NCI-H146 treated with DMSO at 0.1 percent for 48 hours (cell line): Measurements from ENCODE around the gene AP5M1.
"Not testable (repeated sequence)": the region's sequence is repeated elsewhere in the genome, so short reads cannot be mapped to it uniquely, and the experiment has no call there.

Experiments used
- DNase-seq: peaks from one replicate; lab custom pipeline; 2025; ENCODE audit not compliant: unreplicated experiment; lab: John Stamatoyannopoulos, UW

Gene AP5M1

GRCh38 chr14:57290751-57291150 lies 22.0 kb downstream of the AP5M1 start:
- DNase-seq = no peak

GRCh38 chr14:57291692-57292647 lies 23.2 kb downstream of the AP5M1 start:
- DNase-seq = no peak

GRCh38 chr14:57293866-57294837 lies 25.4 kb downstream of the AP5M1 start:
- no peak for DNase-seq

GRCh38 chr14:57295239-57295638 lies 26.5 kb downstream of the AP5M1 start:
- DNase-seq = no peak

- no peak for DNase-seq
Observed at GRCh38 chr14:57297852-57298251, 29.1 kb downstream of the AP5M1 start.

- no peak for DNase-seq
Observed at GRCh38 chr14:57299511-57299910, 30.7 kb downstream of the AP5M1 start.

GRCh38 chr14:57302883-57303282 lies 34.1 kb downstream of the AP5M1 start:
- DNase-seq = no peak

GRCh38 chr14:57314396-57315089 lies 45.8 kb downstream of the AP5M1 start:
- no peak for DNase-seq

- DNase-seq = peak; percentile 44
Observed at GRCh38 chr14:57317248-57317833, 48.6 kb downstream of the AP5M1 start.

GRCh38 chr14:57319636-57320192 lies 50.9 kb downstream of the AP5M1 start:
- DNase-seq = no peak

GRCh38 chr14:57323721-57324120 lies 55.0 kb downstream of the AP5M1 start:
- DNase-seq = no peak

GRCh38 chr14:57326253-57326652 lies 57.5 kb downstream of the AP5M1 start:
- DNase-seq = no peak

GRCh38 chr14:57329833-57330232 lies 61.1 kb downstream of the AP5M1 start:
- DNase-seq = no peak

- DNase-seq = not testable (repeated sequence)
Observed at GRCh38 chr14:57332475-57332874, 63.7 kb downstream of the AP5M1 start.

- DNase-seq = not testable (repeated sequence)
Observed at GRCh38 chr14:57333726-57334125, 65.0 kb downstream of the AP5M1 start.

GRCh38 chr14:57343545-57344297 lies 75.0 kb downstream of the AP5M1 start:
- not testable (repeated sequence) for DNase-seq

- peak; percentile 47 for DNase-seq
Observed at GRCh38 chr14:57345106-57345505, 76.3 kb downstream of the AP5M1 start.

- DNase-seq = peak; percentile 15
Observed at GRCh38 chr14:57346741-57347140, 78.0 kb downstream of the AP5M1 start.
